HepG2 (cell line): ENCODE measurements around the gene OXGR1.

Experiments
- CTCF ChIP-seq: sonication (generic); formaldehyde crosslinking; IDR thresholded peaks from 2 replicates; pipeline ENCODE4 v1.5.0; 2020; ENCODE audit warnings: mild to moderate bottlenecking, missing genetic modification reagents, moderate library complexity
- POLR2A ChIP-seq, 2 experiments: IDR thresholded peaks; 2 replicates each; pipeline ENCODE4 v1.6.1; 2011; ENCODE audit warnings: low read depth in 2 of 2, low read length in 2 of 2, mild to moderate bottlenecking in 1 of 2, moderate library complexity in 1 of 2; ENCODE audit not compliant: insufficient read depth in 1 of 2
- POLR2AphosphoS5 ChIP-seq: IDR thresholded peaks from 2 replicates; pipeline ENCODE4 v1.6.1; 2012; ENCODE audit warnings: low read depth, low read length
- RAD21 ChIP-seq: fragments of 450-650 bp; formaldehyde crosslinking; IDR thresholded peaks from 2 replicates; pipeline ENCODE4 v1.5.0; 2020; ENCODE audit warnings: mild to moderate bottlenecking
- SNAPC2 ChIP-seq: sonication (generic); formaldehyde crosslinking; IDR thresholded peaks from 2 replicates; pipeline ENCODE4 v1.8.1; 2022; ENCODE audit warnings: mild to moderate bottlenecking, missing genetic modification reagents
- SP1 ChIP-seq, 2 experiments: fragments of 450-650 bp in 1 of 2; sonication (generic) in 1 of 2; formaldehyde crosslinking in 1 of 2; IDR thresholded peaks; 2 replicates each; pipeline versions ENCODE4 v1.4.0 to v1.6.1; 2016 to 2020; ENCODE audit warnings: missing genetic modification reagents in 1 of 2
- TCF7 ChIP-seq: sonication (generic); IDR thresholded peaks from 2 replicates; pipeline ENCODE4 v1.6.1; 2016; ENCODE audit warnings: antibody characterized with exemption, low read depth
- ZBTB3 ChIP-seq: sonication (generic); formaldehyde crosslinking; IDR thresholded peaks from 2 replicates; pipeline ENCODE4 v1.4.0; 2020; ENCODE audit warnings: low read depth, mild to moderate bottlenecking, moderate library complexity, missing genetic modification reagents, borderline replicate concordance
- ZBTB7A ChIP-seq: sonication (generic); formaldehyde crosslinking; IDR thresholded peaks from 2 replicates; pipeline ENCODE4 v1.8.0; 2022; ENCODE audit warnings: mild to moderate bottlenecking, missing genetic modification reagents
- ZNF12 ChIP-seq: sonication (generic); formaldehyde crosslinking; IDR thresholded peaks from 2 replicates; pipeline ENCODE4 v1.5.0; 2020; ENCODE audit warnings: missing genetic modification reagents
- ZNF276 ChIP-seq: sonication (generic); formaldehyde crosslinking; IDR thresholded peaks from 2 replicates; pipeline ENCODE4 v1.4.0; 2020; ENCODE audit warnings: mild to moderate bottlenecking, low read depth, missing genetic modification reagents

- TF ChIP-seq SP1 (IDR thresholded peaks at IDR 0.05), result no peak
- no peak for TF ChIP-seq SP1 (CRISPR knock-in tag; IDR thresholded peaks at IDR 0.05)
- TF ChIP-seq CTCF (CRISPR knock-in tag), result no peak
- TF ChIP-seq ZBTB3 (CRISPR knock-in tag), result no peak
- no peak for TF ChIP-seq POLR2AphosphoS5
- no peak for TF ChIP-seq ZNF276 (CRISPR knock-in tag)
- no peak for TF ChIP-seq ZBTB7A (CRISPR knock-in tag)
- TF ChIP-seq TCF7, result no peak
- no peak for TF ChIP-seq POLR2A (IDR thresholded peaks at IDR 0.05; ENCODE audit: insufficient read depth in 1 of 2, low read depth in 2 of 2, low read length in 2 of 2)
- no peak for TF ChIP-seq RAD21 (CRISPR knock-in tag)
- TF ChIP-seq ZNF12 (CRISPR knock-in tag), result no peak
- no peak for TF ChIP-seq SNAPC2 (CRISPR knock-in tag)
Observed at GRCh38 chr13:97020689-97021240, 26.5 kb upstream of the OXGR1 start.
